Naive B cell (primary cell): ENCODE measurements around the gene ATP2B2. TPM values are rescaled to one million over a fixed set of nuclear protein-coding genes. Genes with fewer than 3 reads are reported as not detected.

Experiments used
- ATAC-seq, 2 donors: fragments of 150-1000 bp; cut with Tn5 transposase; 2 replicates each; pipeline ENCODE4 v1.10.0; 2021; ENCODE audit warnings: low read depth in 2 of 2, mild to moderate bottlenecking in 2 of 2, moderate library complexity in 2 of 2
- DNase-seq: peaks from one replicate; pipeline ENCODE4 v3.0.0; 2022
- H3K27ac Mint-ChIP-seq, 6 donors: one replicate each; pipeline ENCODE4 v1.8.0; 2020 to 2022; ENCODE audit warnings: mild to moderate bottlenecking in 6 of 6, mixed read lengths in 6 of 6, moderate library complexity in 5 of 6, inconsistent platforms in 2 of 6
- H3K27me3 Mint-ChIP-seq, 3 donors: one replicate each; pipeline ENCODE4 v1.8.0; 2021 to 2022; ENCODE audit warnings: mixed read lengths in 3 of 3, mild to moderate bottlenecking in 1 of 3
- H3K36me3 Mint-ChIP-seq, 2 donors: one replicate each; pipeline ENCODE4 v1.8.0; 2020 to 2022; ENCODE audit warnings: mixed read lengths in 2 of 2, inconsistent platforms in 1 of 2, mild to moderate bottlenecking in 1 of 2
- H3K4me1 Mint-ChIP-seq, 3 donors: one replicate each; pipeline ENCODE4 v1.8.0; 2020 to 2022; ENCODE audit warnings: mixed read lengths in 3 of 3, inconsistent platforms in 1 of 3, mild to moderate bottlenecking in 1 of 3, moderate library complexity in 1 of 3
- H3K4me3 Mint-ChIP-seq, 8 donors: one replicate each; pipeline ENCODE4 v1.8.0; 2020 to 2022; ENCODE audit warnings: mild to moderate bottlenecking in 8 of 8, mixed read lengths in 8 of 8, moderate library complexity in 8 of 8, inconsistent platforms in 2 of 8
- H3K9me3 Mint-ChIP-seq, 7 donors: one replicate each; pipeline ENCODE4 v1.8.0; 2020 to 2022; ENCODE audit warnings: mixed read lengths in 7 of 7, mild to moderate bottlenecking in 5 of 7, inconsistent platforms in 2 of 7, moderate library complexity in 1 of 7
- polyA plus RNA-seq, 6 donors: library from polyadenylated mRNA; unstranded; fragments of 300-500 nt; fragmentation: Illumina TruSeq; gene quantifications; one replicate each; pipeline ENCODE4 v1.2.3, GENCODE V29; 2021; ENCODE audit warnings: low read depth in 6 of 6

The ATP2B2 gene
- polyA plus RNA-seq, 6 donors from 2014 or later, result 0.06 TPM; not detected in 5

DNA sequence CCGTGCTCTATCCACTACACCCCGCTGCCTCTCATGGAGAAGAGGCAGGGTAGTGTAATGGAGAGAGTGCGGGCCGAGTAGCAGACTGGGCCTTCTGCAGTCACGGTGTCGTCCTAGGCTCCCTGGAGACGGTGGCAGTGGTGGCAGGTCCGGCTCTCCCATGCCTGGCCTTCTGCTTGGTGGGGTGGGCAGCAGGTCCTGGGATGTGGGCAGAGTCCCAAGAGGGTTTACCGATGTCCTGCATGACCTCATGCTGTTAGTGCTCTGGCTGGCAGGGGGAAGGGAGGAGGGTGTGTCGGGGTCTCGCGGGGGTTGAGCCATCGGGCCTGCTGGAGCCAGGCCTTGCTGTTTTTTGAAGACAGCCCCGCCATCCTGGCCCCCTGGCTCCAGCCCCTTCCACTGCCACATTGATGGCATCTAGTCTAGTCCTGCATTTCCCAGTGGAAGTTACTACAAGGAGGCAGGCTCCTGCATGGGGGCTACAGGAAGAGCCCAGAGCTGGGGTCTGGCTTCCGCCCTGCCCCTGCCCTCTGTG lies 110.8 kb downstream of the ATP2B2 start:
- DNase-seq (no peak), ATAC-seq (no peak)
- H3K9me3 Mint-ChIP-seq, result peaks cover 0 to 8% (median 5%) of the 10 kb centered on the region in 7 donors
- H3K27ac Mint-ChIP-seq, result peak overlapping the region in 2 of 6 donors; percentile 56 to 63
- peak overlapping the region in 3 of 8 donors; percentile 44 to 73 (median 55) for H3K4me3 Mint-ChIP-seq
- peaks cover 75 to 90% (median 76%) of the 10 kb centered on the region in 3 donors for H3K4me1 Mint-ChIP-seq
- no peaks in the 10 kb centered on the region for H3K27me3 Mint-ChIP-seq
- peaks cover 6 to 9% of the 10 kb centered on the region in 2 donors for H3K36me3 Mint-ChIP-seq

- peaks cover 2 to 18% (median 15%) of the 10 kb centered on the region in 7 donors for H3K9me3 Mint-ChIP-seq
- ATAC-seq (no peak), DNase-seq (no peak)
- peak overlapping the region in 3 of 8 donors; percentile 5 to 49 (median 33) for H3K4me3 Mint-ChIP-seq
- peaks cover 12 to 19% of the 10 kb centered on the region in 2 donors for H3K36me3 Mint-ChIP-seq
- peak overlapping the region in 5 of 6 donors; percentile 40 to 94 (median 83) for H3K27ac Mint-ChIP-seq
- no peaks in the 10 kb centered on the region for H3K27me3 Mint-ChIP-seq
- H3K4me1 Mint-ChIP-seq, result peaks cover 76 to 96% (median 87%) of the 10 kb centered on the region in 3 donors
These were observed 111.9 kb downstream of the ATP2B2 start for GRCh38 chr3:10393514-10393913.

DNA sequence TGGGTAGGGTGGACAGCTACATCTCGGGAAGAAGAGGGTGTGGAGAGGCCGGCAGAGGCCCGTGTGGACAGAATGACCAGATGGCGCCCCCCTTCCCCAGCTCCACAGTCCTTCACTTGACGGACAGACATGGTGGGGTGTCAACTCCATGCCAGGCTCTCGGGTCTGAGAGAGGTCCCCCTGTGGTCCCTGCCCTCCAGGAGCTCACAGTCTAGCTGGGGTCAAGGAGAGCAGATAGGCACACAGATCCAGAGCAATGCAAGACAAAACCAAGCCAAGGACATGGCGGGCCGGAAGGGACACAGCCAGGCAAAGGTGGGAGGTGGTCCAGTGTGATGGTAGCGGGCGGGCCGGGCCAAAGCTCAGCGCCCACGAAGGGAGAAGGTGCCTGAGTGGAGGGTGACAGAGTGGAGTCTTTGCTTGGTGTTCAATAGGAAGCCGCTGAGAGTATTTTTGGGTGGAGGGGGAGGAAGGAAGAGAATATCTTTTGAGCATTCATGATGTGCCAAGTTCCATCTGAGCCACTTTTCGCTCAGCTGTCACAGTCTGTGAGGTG lies 112.4 kb downstream of the ATP2B2 start:
- Mint-ChIP-seq H3K36me3 (peaks cover 12 to 24% of the 10 kb centered on the region in 2 donors), H3K9me3 (peaks cover 4 to 23% (median 20%) of the 10 kb centered on the region in 7 donors), H3K27me3 (no peaks in the 10 kb centered on the region), H3K4me3 (peak overlapping the region in 6 of 8 donors; percentile 26 to 76 (median 42)), H3K27ac (peak overlapping the region in 5 of 6 donors; percentile 40 to 97 (median 90)), H3K4me1 (peaks cover 76 to 93% (median 86%) of the 10 kb centered on the region in 3 donors)
- ATAC-seq (no peak), DNase-seq (no peak)

GRCh38 chr3:10392244-10392643 lies 113.1 kb downstream of the ATP2B2 start:
- Mint-ChIP-seq H3K4me3 (peak overlapping the region in 6 of 8 donors; percentile 15 to 84 (median 62)), H3K4me1 (peaks cover 73 to 86% (median 83%) of the 10 kb centered on the region in 3 donors), H3K36me3 (peaks cover 17 to 31% of the 10 kb centered on the region in 2 donors), H3K27me3 (no peaks in the 10 kb centered on the region), H3K27ac (peak overlapping the region; percentile 76 to 97 (median 96)), H3K9me3 (peaks cover 4 to 31% (median 28%) of the 10 kb centered on the region in 7 donors)
- ATAC-seq, result no peak
- no peak for DNase-seq

DNA sequence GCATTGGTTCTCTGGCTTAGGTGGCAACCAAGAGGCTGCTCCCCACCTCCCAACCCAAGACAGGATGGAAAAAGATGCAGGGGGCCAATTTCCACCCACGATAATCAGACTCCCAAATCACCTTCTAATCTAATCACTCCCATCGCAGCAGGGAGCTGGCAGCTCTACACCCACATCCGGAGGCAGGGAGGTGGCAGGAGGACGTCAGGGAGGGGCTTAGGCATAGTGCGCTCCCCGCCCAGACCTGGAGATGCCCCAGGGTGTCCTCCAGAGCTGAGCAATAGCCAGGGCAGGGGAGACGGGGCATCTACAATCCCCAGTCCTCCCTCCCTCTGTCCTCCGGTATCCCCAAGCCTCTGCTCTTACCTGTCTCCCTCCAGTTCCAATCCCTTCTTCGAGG lies 114.0 kb downstream of the ATP2B2 start:
- H3K4me3 Mint-ChIP-seq, result peak overlapping the region in 6 of 8 donors; percentile 46 to 88 (median 72)
- H3K4me1 Mint-ChIP-seq, result peaks cover 67 to 77% (median 76%) of the 10 kb centered on the region in 3 donors
- H3K36me3 Mint-ChIP-seq, result peaks cover 24 to 38% of the 10 kb centered on the region in 2 donors
- H3K27ac Mint-ChIP-seq, result peak overlapping the region; percentile 67 to 97 (median 96)
- no peaks in the 10 kb centered on the region for H3K27me3 Mint-ChIP-seq
- no peak for ATAC-seq
- H3K9me3 Mint-ChIP-seq, result peaks cover 9 to 39% (median 36%) of the 10 kb centered on the region in 7 donors
- no peak for DNase-seq

- Mint-ChIP-seq H3K27ac (peak overlapping the region; percentile 92 to 97 (median 96)), H3K4me1 (peaks cover 62 to 75% (median 70%) of the 10 kb centered on the region in 3 donors), H3K36me3 (peaks cover 24 to 43% of the 10 kb centered on the region in 2 donors), H3K27me3 (no peaks in the 10 kb centered on the region), H3K9me3 (peaks cover 9 to 45% (median 40%) of the 10 kb centered on the region in 7 donors), H3K4me3 (peak overlapping the region in 7 of 8 donors; percentile 60 to 88 (median 78))
- no peak for ATAC-seq
- DNase-seq, result no peak
These were observed 114.6 kb downstream of the ATP2B2 start for GRCh38 chr3:10390641-10391373.

DNA sequence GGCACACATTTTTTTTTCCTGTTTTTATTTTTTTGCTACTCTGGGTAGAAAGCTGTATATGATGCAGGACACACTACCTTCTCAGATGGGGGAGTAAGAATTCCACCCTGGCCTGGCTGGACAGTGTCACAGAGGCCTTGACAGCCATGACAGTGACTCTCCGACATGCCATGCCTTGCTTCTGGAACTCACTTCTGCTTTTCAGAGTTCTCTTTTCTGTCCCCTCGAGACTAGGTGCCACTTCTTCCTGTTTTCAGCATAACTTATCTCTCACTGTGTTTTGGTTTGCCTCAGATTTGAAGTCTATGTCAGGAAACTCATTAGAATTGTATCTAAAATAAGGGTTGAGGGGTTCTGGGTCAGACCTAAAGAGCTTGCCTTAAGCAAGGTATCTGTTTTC lies 115.4 kb downstream of the ATP2B2 start:
- Mint-ChIP-seq H3K9me3 (peaks cover 14 to 53% (median 45%) of the 10 kb centered on the region in 7 donors), H3K4me3 (peak overlapping the region in 7 of 8 donors; percentile 60 to 88 (median 78)), H3K27me3 (no peaks in the 10 kb centered on the region), H3K27ac (peak overlapping the region; percentile 92 to 97 (median 96)), H3K36me3 (peaks cover 32 to 51% of the 10 kb centered on the region in 2 donors), H3K4me1 (peaks cover 59 to 68% (median 62%) of the 10 kb centered on the region in 3 donors)
- peak; percentile 97 to 98 for ATAC-seq
- DNase-seq, result peak; percentile 76

DNA sequence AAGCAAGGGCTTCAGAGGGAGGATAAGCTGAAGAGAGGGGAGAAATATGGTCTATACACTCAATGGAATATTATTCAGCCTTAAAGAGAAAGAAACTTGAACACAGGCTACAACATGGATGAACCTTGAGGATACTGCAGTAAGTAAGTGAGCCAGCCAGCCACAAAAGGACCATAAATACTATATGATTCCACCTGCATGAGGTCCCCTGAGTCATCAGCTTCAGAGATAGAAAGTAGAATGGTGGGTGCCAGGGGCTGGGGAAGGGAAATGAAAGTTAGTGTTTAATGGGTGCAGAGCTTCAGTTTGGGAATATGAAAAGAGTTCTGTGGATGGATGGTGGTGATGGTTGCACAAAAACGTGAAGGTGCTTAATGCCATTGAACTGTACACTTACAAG lies 116.0 kb downstream of the ATP2B2 start:
- DNase-seq (no peak), ATAC-seq (peak in 1 of 2 donors; percentile 9)
- Mint-ChIP-seq H3K27ac (peak overlapping the region in 5 of 6 donors; percentile 35 to 97 (median 81)), H3K9me3 (peaks cover 14 to 58% (median 45%) of the 10 kb centered on the region in 7 donors), H3K4me1 (peaks cover 56 to 64% (median 56%) of the 10 kb centered on the region in 3 donors), H3K27me3 (no peaks in the 10 kb centered on the region), H3K4me3 (peak overlapping the region in 6 of 8 donors; percentile 19 to 78 (median 51)), H3K36me3 (peaks cover 33 to 53% of the 10 kb centered on the region in 2 donors)

- peak overlapping the region in 4 of 8 donors; percentile 32 to 61 (median 58) for H3K4me3 Mint-ChIP-seq
- no peaks in the 10 kb centered on the region for H3K27me3 Mint-ChIP-seq
- H3K36me3 Mint-ChIP-seq, result peaks cover 33 to 53% of the 10 kb centered on the region in 2 donors
- peaks cover 14 to 59% (median 45%) of the 10 kb centered on the region in 7 donors for H3K9me3 Mint-ChIP-seq
- DNase-seq, result no peak
- no peak for ATAC-seq
- peaks cover 48 to 52% (median 50%) of the 10 kb centered on the region in 3 donors for H3K4me1 Mint-ChIP-seq
- peak overlapping the region in 3 of 6 donors; percentile 47 to 81 (median 53) for H3K27ac Mint-ChIP-seq
These were observed 117.3 kb downstream of the ATP2B2 start for GRCh38 chr3:10387881-10388609.

DNA sequence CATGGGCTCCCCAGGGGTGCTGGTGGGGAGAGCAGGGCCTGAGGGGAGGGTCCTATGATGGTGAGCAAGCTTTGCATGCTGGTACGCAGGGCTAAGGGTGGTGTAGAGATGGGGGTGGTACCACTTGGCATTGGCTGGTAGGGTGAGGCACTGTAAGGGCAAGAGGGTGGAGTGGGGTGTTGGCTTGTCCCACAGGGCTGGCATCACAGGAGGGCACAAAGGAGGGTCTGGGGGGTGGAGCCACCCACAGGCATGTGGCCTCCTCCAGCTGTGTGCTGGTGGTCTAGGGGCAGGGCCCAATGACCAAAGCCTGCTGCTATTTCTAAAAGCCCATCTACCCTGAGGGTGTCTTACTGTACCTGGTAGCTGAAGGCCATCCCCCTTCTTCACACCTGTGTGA lies 119.3 kb downstream of the ATP2B2 start:
- DNase-seq (no peak), ATAC-seq (no peak)
- H3K4me1 Mint-ChIP-seq, result peaks cover 29 to 34% (median 32%) of the 10 kb centered on the region in 3 donors
- peak overlapping the region in 1 of 8 donors; percentile 41 for H3K4me3 Mint-ChIP-seq
- peaks cover 14 to 59% (median 45%) of the 10 kb centered on the region in 7 donors for H3K9me3 Mint-ChIP-seq
- H3K27me3 Mint-ChIP-seq, result no peaks in the 10 kb centered on the region
- peak overlapping the region in 1 of 6 donors; percentile 41 for H3K27ac Mint-ChIP-seq
- H3K36me3 Mint-ChIP-seq, result peaks cover 33 to 53% of the 10 kb centered on the region in 2 donors

DNA sequence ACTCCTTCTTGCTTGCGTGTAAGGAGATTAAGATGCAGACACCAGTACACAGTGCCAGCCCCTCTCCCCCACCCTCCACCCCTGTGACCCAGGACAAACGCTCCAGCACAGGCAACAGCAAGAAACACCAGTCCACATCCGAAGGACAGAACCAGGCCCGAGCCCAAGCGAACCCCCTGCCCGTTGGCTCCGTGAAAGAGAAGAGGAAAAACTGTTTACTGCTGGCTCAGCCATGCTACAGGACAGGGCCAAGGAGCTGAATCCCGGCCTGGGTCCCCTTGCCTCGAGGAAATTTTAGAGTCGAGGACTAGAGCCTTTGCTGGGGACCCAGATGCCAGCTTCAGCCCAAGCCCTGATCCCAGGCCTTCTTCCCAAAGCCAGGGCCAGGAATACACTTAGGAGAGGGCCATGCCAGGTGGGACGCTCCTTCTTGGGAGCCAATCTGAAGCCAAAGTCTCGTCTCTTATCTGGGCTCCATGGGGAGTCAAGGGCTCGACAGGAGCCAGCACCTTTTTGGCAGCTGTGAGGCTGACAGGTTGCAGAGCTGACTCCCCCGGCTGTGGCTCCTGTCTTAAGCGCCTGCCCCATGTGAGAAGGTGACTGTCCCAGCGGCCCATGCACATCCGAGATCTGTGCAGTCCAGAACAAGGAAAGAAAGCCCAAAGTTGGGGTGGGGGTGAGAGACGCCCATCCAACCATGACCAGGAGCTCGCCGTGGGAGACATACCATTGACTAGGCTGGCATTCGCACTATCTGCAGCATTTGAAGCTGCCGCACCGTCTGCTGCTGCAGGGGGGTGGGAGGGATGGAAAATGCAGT lies 120.6 kb downstream of the ATP2B2 start:
- H3K9me3 Mint-ChIP-seq, result peaks cover 14 to 53% (median 41%) of the 10 kb centered on the region in 7 donors
- ATAC-seq, result no peak
- H3K4me1 Mint-ChIP-seq, result peaks cover 15 to 20% (median 19%) of the 10 kb centered on the region in 3 donors
- H3K27me3 Mint-ChIP-seq, result no peaks in the 10 kb centered on the region
- H3K4me3 Mint-ChIP-seq, result no peak overlapping the region
- peaks cover 27 to 46% of the 10 kb centered on the region in 2 donors for H3K36me3 Mint-ChIP-seq
- H3K27ac Mint-ChIP-seq, result peak overlapping the region in 1 of 6 donors; percentile 17
- no peak for DNase-seq

- H3K4me3 Mint-ChIP-seq, result no peak overlapping the region
- no peak for DNase-seq
- H3K36me3 Mint-ChIP-seq, result peaks cover 22 to 37% of the 10 kb centered on the region in 2 donors
- no peak overlapping the region for H3K27ac Mint-ChIP-seq
- no peak for ATAC-seq
- H3K4me1 Mint-ChIP-seq, result peaks cover 6 to 13% (median 11%) of the 10 kb centered on the region in 3 donors
- H3K27me3 Mint-ChIP-seq, result no peaks in the 10 kb centered on the region
- peaks cover 14 to 49% (median 34%) of the 10 kb centered on the region in 7 donors for H3K9me3 Mint-ChIP-seq
These were observed 121.5 kb downstream of the ATP2B2 start for GRCh38 chr3:10383850-10384248.
